GM12874 (cell line): ENCODE measurements around the gene ANKRD23.

Source experiments
- TF ChIP-seq, protein P1 (sequence below): IDR thresholded peaks from 2 replicates; pipeline ENCODE4 v1.5.1; 2011; ENCODE audit warnings: low read depth, mild to moderate bottlenecking, control low read depth, low read length, moderate library complexity; ENCODE audit not compliant: insufficient read depth

Gene ANKRD23

GRCh38 chr2:96819876-96820511 lies 23.8 kb downstream of the ANKRD23 start:
- TF ChIP-seq, protein P1, sequence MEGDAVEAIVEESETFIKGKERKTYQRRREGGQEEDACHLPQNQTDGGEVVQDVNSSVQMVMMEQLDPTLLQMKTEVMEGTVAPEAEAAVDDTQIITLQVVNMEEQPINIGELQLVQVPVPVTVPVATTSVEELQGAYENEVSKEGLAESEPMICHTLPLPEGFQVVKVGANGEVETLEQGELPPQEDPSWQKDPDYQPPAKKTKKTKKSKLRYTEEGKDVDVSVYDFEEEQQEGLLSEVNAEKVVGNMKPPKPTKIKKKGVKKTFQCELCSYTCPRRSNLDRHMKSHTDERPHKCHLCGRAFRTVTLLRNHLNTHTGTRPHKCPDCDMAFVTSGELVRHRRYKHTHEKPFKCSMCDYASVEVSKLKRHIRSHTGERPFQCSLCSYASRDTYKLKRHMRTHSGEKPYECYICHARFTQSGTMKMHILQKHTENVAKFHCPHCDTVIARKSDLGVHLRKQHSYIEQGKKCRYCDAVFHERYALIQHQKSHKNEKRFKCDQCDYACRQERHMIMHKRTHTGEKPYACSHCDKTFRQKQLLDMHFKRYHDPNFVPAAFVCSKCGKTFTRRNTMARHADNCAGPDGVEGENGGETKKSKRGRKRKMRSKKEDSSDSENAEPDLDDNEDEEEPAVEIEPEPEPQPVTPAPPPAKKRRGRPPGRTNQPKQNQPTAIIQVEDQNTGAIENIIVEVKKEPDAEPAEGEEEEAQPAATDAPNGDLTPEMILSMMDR = 0 out of 2 replicates have a peak, but pooled peaks have one; percentile 1

GRCh38 chr2:96819128-96819875 lies 24.5 kb downstream of the ANKRD23 start:
- TF ChIP-seq, protein P1 = no peak

DNA sequence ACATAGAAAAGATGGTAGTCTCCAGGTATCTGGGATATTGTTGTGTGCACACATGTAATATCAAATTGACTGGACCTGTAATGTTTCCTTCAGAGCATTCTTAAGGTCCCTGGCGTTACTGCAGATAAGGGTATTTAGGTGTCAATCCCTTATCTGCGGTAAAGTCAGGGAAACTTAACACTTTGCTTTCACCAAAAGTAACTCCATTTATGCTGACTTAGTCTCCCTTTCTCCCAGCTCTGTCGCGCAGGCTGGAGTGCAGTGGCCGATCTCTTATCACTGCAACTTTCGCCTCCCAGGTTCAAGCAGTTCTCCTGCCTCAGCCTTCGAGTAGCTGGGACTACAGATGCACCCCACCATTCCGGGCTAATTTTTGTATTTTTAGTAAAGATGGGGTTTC lies 25.9 kb downstream of the ANKRD23 start:
- TF ChIP-seq, protein P1 = no peak

DNA sequence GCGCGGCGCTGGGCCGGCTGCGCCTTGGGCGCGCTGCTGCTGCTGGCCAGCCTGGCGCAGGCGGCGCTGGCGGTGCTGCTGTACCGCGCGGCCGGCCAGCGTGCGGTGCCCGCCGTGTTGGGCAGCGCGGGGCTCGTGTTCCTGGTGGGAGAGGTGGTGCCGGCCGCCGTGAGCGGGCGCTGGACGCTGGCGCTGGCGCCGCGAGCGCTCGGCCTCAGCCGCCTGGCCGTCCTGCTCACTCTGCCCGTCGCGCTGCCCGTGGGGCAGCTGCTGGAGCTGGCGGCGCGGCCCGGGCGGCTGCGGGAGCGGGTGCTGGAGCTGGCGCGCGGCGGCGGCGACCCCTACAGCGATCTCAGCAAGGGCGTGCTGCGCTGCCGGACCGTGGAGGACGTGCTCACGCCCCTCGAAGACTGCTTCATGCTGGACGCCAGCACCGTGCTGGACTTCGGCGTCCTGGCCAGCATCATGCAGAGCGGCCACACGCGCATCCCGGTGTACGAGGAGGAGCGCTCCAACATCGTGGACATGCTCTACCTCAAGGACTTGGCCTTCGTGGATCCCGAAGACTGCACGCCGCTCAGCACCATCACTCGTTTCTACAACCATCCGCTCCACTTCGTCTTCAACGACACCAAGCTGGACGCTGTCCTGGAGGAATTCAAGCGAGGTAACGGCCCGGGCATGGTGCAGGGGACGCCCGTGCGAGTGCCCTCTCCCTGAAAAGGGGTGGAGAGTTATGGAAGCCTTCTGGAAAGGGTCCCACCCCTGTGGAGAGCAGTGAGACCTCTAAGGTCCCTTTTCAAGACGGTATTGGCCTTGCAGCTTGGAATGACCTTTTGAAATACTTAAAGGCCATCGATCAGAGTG lies 26.8 kb downstream of the ANKRD23 start:
- TF ChIP-seq, protein P1 = no peak

- TF ChIP-seq, protein P1 = peak; percentile 67
Measured at GRCh38 chr2:96816127-96816835, 27.5 kb downstream of the ANKRD23 start, which contains the start of gene CNNM3. Gene CNNM3 (plus strand): TSS chr2:96816268. CDS start chr2:96816278, 10 bp downstream.

DNA sequence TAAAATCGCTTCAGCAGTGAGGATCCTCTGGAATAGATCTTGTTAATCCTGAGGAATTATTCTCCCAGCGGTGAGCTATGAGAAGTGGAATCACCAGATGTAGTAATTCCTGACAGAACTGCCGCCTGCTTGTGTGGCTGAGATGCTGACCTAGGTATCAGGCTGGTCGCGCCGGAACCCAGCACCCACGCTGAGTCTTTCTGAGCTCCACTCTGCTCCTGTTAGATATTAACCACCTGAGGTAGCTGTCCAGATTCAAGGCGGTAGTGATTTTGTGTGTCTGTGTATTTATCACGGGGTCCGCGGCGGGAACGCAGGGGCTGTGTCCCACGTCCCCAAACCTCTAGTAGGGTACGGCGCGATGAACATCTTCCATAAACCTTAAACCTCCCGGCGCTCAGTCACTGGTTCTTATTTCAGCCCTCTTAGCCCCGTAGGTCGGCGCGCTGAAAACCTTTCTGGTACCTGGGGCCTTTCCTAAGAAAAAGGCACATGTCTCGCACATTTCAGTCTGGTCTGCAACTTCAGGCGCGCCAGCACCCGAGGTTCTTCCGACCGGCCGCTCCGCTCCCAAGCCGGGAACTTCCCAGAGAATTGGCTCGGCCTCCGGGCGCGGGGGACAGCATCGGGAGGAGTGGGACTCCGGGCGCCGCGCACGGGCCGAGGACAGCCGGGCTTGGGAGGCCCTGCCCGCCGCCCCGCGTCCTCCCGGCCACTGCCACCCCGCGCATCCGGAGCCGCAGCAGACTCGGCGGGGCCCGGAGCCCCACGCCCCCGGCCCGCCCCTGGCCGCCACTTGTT lies 28.3 kb downstream of the ANKRD23 start:
- TF ChIP-seq, protein P1 = no peak
